ENCODE results near the gene RPS6KA2.

RPS6KA2 gene

DNA sequence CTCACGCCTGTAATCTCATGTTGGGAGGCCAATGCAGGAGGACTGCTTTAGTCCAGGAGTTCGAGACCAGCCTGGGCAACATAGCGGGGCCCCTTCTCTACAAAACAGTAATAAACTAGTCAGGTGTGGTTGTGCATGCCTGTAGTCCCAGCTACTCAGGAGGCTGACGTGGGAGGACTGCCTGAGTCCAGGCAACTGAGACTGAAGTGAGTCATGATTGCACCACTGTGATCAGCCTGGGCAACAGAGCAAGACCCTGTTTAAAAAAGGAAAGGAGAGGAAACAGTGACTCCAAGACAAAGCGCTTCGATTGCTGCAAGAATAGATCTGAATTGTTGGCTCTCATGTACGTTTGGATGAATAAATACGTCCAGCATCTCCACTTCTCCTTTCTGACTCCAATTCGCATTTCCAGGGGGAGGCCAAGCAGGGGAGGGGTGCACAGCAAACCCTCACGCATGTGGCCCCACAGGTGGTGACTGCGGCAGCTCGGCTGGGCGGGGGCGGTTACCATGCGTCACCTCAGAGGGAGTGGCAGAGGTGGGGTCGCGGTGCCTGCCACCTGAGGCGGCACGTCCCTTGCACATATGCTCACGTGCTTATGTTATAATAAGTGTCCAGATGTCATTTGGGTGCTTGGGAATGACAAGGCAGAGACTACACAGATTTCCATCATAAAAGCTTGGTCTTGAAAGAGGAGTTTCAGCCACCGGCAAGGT, 149.2 kb downstream of the RPS6KA2 start:
- no peak for DNase-seq

DNA sequence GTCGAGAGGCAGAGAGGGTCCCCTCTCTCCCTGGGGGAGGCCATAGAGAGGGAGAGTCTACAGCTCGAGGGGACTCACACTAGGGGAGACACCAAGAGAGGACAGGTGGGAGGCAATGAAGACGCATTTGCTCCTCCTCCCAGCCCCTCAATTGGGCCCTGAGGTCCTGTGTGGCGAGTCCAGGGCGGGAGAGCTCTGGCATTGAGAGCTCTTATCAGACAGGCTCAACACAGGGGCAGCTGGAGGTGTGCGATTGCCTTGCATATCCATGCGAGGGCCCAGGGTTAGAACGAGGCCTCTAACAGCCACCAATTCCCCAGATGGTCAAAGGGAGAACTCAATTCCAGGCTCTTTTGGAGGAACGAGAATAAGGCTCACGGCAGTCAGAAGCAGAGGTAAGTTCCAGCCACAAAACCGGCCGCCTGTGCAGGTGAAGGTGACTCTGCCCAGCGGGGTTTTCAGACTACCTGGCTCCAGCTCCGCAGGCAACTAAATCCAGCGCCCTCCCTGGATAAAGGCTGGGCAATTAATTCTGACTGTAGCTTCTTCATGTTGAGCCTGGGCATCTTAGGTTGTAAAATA, 150.3 kb downstream of the RPS6KA2 start:
- no peak for DNase-seq

- DNase-seq: no peak
Observed at GRCh38 chr6:166476061-166476591, 150.9 kb downstream of the RPS6KA2 start.

DNA sequence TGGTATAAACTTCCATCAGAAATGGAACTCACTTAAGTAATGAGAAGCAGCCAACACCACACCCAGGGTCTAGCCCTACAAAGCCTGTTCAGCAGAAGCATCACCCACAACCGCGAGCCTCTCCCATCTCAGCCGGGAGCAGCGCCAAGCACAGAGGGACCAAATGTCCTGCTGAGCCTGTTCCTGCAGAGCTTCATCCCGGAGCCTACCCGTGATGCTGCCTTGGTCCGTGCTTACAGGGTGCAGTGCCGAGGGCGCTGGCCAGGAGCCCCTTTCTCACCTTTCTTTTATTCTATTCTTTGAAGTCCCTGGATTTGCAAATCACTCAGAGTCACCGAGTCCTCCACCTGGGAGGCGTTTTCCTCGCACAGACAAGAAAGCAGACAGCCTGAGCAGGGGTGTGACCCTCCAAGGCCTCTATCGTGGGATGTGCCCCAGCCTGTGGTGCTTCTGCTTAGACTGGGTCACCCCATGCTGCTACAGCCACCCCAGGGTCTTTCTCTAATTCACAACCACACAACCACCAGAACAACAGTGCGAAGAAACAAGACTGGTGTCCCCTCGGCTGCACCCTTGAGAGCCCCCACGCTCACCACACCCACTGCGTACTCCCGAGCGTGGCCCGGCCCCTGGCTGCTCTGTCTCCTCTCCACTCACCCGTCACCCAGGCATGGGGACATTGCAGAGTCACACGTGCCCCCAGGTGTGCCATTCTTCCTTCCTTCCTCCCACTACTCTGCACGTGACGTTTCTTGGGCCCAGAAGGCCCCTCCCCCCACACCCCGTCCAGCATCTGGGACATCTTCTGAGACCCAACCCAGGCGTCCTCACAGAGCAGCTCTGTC, 152.1 kb downstream of the RPS6KA2 start:
- no peak for DNase-seq

- no peak for DNase-seq
Observed at GRCh38 chr6:166473886-166474571, 153.0 kb downstream of the RPS6KA2 start.

- no peak for DNase-seq
Observed at GRCh38 chr6:166472636-166473035, 154.4 kb downstream of the RPS6KA2 start.

DNA sequence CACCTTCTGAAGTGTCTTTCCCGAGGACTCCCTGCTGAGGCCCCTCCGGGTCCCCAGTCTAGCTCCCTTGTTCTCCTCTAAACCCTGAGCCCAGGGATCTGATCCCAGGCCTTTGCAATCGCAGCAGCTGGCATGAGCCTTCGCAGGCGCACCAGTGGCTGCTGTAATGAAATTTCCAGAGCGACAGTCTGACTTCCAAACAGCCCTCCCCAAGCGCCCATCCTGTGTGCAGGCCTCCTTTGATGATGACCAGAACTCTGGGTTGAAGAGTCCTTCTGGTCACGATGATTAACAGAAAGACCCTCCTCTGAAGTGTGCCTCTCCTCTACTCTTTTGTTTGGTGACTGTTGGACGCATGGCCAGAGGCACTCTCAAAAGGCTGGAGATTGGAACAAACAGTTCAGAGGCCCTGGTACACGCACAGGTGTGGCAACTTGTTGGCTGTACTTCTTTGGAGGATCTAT, 155.2 kb downstream of the RPS6KA2 start:
- no peak for DNase-seq

DNA sequence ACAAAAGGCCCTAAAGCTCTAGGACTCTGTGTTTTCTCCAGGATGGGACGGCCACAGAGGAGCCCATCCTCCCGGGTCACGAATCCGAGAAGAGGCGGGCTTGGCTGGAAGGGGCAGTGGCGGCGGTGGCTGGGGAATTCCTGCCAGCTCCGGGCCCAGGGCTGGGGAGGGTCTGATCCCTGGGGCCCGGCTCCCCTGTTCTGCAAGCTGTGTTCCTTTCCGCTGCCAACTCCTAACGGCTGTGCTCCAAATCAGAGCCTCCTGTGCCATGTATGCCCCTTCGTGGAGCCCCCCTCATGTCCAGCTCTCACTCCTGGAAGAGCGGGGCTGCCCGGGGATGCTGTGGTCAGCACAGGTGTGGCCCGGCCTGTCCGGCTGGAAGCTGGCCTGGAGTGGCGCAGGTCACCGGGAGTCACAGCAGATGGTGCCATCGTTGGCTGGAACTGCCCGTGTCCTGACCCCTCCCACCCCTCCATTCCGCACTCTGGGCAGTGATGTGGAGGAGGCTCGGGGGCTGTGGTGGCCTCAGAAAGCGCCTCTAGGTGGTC, 156.1 kb downstream of the RPS6KA2 start:
- DNase-seq: no peak

DNA sequence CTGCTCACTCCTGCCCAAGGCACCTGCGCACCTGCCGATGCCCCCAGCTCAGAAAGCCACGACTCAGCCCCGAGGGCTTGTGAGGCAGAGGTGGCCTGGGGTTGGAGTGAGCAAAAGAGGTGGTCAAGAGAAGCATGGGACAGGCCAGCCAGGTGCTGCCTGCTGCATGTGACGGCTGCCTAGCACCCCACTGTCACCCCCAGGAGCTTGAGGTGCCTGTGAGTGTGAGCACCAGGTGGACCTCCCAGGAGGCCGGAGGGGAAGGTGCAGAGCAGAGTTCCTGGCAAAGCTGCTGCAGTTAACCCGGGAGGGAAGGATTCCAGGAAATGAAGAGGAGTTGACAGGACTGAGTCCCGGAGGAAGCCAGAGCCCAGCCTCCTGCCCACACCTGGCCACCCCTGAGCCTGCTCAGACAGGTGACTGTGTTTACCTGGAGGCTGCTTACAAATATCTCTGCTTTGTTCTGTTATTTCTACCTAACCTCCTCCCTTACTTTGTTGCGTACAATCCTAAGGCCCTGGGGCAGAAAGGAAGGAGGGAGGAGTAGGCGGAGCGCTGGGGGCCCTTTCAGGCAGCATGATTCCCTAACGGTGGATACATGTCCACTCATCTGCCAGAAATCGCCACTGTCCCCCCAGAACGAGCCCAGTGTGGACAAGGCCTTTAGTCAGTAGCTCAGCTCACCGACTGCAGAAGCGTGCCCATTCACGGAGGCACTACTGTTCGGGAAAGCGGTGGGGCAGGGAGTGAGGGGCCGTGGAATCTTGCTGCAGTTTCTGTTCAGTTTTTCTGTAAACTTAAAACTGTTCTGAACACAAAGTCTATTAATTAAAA, 156.8 kb downstream of the RPS6KA2 start:
- no peak for DNase-seq

DNA sequence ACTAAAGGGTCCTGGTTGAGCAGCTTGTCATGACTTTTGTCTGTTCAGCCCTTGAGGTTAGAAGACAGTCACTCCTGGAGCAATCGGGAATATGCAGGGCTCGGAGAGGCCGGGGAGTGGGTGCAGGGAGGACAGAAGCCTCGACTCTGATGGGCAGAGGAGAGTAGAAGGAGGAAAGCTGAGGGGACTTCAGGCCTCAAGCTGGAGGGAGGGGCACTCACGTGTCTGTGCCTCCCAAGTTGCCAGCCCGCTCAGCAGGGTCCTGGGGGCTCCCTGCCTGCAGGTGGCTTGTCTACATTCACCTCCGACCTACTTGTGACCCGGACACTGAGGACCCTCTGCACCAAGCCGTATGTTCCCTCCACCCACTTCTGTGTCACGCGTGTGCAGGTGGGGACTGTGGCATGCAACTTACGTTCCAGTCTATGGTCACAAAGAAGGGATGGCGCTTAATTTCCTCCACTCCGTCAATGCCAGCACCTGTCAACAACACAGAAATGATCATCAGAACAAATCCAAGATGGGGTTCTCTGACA, 157.6 kb downstream of the RPS6KA2 start:
- DNase-seq: no peak

GRCh38 chr6:166467436-166468000, 159.5 kb downstream of the RPS6KA2 start:
- DNase-seq: no peak

DNA sequence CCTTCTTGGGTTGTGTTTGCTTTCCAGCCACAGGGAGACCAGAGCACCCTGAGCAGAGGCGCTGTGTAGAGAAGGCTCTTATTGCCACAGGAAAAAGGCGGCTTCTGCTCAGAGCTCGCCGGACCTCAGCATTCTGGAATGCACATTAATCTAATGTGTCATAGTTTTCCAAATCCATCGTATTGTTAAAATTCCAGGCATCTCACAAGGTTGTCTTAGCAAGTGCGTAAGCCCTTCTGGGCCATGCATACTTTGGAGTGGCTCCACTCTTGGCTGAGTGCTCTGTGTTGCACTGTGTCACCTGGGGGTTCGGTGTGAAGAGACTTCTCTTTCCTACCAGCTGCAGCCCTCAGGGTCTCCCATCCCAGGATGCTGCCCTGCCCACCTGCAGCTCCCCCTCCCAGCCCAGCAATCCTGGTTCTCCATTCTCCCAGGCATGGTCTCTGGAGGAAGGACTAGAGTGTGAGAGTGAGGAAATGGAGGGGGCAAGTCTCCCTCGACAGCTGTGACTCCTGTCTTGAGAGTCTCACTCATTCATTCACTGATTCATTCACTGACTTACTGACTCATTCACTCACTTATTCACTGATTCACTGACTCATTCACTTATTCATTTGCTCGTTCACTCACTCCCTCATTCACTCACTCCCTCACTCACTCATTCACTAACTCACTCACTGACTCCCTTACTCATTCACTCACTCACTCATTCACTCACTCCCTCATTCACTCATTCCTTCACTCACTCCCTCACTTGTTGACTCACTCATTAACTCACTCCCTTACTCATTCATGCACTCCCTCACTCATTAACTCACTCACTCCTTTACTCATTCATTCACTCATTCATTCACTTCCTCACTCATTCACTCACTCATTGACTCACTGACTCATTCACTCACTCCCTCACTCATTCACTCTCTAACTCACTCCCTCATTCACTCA, 160.6 kb downstream of the RPS6KA2 start:
- no peak for DNase-seq

DNA sequence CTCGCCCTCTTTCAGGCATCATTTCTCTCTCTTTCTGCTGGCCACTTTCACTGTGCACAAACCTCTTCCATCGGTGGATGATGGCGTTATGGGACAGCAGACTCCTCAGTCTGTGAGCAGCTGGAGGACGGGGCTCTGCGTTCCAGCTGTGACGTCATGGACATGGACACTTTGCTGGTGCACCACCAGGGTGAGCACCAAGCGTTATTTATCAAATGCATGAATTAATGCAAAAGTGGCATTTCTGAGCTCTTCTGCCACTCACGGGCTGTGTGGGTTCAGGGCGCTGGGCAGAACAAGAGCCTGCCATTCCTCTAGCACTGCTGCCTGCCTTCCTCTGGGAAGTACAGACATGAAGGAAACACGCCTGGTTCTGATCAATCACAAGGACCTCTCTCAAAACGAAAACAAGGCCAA, 161.4 kb downstream of the RPS6KA2 start:
- DNase-seq: no peak

GRCh38 chr6:166465003-166465399, 162.1 kb downstream of the RPS6KA2 start:
- no peak for DNase-seq

- DNase-seq: no peak
Observed at GRCh38 chr6:166464068-166465002, 162.7 kb downstream of the RPS6KA2 start.

- DNase-seq: no peak
Observed at GRCh38 chr6:166463359-166464067, 163.5 kb downstream of the RPS6KA2 start.

- no peak for DNase-seq
Observed at GRCh38 chr6:166462461-166463135, 164.5 kb downstream of the RPS6KA2 start.
